ENCODE measurements around the gene GOLPH3L.
"Not testable (repeated sequence)": the region's sequence is repeated elsewhere in the genome, so short reads cannot be mapped to it uniquely, and the experiment has no call there.

The GOLPH3L gene

DNA sequence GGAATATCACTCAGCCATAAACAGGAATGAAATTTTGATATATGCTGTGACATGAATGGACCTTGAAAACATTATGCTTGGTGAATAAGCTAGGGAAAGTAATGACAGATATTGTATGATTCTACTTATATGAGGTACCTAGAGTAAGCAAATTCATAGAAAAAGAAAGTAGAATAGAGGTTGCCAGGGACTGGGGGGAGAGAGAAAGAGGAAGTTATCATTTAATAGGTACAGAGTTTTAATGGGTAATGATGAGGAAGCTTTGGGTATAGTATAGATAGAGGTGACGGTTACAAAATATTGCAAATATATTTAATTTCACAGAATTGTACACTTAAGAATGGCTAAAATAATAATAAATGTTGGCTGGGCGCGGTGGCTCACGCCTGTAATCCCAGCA lies 36.4 kb downstream of the GOLPH3L start:
- in situ Hi-C loops (cut with MboI; ENCODE audit: low sequenced_read_pairs), result no loop called here

DNA sequence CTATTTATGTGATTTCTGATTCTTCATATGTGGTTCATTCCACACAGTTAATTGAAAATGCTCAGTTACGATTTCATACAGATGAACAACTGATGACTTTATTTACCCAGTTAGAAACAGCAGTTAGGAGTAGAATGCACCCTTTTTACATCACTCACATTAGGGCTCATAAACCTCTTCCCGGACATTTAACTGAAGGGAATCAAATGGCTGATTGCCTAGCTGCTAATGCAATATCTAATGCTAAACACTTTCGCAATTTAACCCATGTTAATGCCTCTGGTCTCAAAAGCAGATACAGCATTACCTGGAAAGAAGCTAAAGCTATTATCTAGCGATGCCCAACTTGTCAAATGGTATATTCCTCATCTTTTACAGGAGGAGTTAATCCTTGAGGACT lies 39.9 kb downstream of the GOLPH3L start:
- in situ Hi-C loops (cut with MboI; ENCODE audit: low sequenced_read_pairs), result not testable (repeated sequence)

DNA sequence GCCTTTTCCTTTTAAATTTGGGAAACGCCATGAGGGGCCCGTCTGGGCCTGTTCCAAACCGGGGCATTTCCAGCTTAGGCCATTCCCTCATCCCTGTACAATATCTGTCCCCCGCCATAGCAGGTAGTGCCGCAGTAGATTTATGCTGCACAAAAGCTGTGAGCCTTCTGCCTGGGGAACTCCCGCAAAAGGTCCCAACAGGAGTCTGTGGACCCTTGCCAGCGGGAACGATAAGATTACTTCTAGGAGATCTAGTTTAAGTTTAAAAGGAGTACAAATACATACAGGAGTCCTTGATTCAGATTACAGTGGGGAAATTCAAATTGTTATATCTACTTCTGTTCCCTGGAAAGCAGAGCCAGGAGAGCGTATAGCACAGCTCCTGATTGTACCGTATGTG lies 42.3 kb downstream of the GOLPH3L start:
- in situ Hi-C loops (cut with MboI; ENCODE audit: low sequenced_read_pairs), result not testable (repeated sequence)

DNA sequence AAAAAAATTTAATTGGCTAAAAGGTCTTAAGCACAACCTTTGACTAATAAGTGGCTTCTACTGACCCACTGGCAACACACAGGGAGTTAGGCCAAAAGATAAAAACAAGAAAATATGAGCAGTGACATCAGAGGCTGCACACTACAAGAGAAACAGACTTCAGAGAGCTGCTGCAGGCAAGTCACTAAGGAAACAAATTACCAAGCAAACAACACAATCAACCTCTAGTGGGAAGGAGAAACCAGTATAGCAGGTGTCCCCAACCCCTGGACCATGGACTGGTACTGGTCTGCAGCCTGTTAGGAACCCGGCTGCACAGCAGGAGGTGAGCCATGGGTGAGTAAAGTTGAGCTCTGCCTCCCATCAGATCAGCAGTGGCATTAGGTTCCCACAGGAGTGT lies 46.8 kb downstream of the GOLPH3L start:
- in situ Hi-C loops (cut with MboI; ENCODE audit: low sequenced_read_pairs), result no loop called here

DNA sequence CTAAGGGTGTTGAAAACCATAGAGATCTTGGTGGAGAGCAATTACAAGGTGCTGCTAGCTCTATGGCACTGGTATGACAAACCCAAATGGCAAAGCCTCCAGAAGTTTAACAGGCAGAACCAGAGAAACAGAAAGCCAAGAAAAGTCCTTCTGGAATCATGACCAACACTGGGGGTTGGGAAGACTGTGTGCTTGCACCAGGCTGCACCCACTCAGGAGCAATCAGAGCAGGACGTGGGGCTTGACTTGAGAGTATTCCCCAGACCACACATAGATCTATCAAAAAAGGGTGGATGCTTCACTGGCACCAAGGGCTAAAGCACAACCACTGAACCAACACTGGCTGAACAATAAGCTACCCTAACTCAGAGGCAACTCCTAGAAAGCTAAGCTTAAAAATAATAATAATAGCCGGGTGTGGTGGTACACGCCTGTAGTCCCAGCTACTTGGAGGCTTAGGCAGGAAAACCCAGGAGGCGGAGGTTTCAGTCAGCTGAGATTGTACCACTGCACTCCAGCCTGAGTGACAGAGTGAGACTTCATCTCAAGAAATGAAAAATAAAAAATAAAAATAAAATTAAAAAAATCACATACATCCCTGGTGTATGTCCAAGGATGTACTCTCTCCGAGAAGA lies 47.4 kb downstream of the GOLPH3L start:
- in situ Hi-C loops (cut with MboI; ENCODE audit: low sequenced_read_pairs), result no loop called here

DNA sequence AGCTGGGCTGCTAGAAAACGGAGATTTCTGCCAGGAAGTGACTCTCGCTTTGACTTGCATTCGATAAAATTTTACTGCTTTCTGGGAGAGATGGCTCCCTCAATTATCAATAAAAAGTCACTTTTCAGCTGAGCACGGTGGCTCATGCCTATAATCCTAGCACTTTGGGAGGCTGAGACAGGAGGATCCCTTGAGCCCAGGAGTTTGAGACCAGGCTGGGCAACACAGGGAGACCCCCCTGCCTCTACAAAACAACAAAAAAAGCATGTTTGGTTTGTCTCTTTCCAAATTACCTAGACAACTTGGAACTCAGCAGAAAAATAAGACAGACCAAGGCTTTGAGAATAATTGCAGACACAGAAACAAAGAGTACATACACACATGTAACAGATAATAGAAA lies 54.7 kb downstream of the GOLPH3L start:
- in situ Hi-C loops (cut with MboI; ENCODE audit: low sequenced_read_pairs), result no loop called here

DNA sequence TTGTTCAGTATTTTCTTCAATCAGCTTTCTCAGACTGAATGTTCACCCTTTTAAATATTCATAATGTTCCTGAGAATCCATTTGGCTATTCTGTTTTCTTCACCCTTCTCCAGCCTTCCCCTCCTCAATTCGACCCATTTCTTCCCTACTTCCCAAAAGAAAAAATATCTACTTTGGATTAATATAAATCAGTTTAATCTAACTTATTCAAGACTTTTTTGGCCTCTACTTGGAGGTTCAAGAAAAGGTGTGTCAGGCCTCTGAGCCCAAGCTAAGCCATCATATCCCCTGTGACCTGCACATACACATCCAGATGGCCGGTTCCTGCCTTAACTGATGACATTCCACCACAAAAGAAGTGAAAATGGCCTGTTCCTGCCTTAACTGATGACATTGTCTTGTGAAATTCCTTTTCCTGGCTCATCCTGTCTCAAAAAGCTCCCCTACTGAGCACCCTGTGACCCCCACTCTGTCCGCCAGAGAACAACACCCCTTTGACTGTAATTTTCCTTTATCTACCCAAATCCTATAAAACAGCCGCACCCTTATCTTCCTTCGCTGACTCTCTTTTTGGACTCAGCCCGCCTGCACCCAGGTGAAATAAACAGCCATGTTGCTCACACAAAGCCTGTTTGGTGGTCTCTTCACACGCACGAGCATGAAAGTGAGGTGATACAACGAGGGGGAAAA lies 55.7 kb downstream of the GOLPH3L start:
- in situ Hi-C loops (cut with MboI; ENCODE audit: low sequenced_read_pairs), result not testable (repeated sequence)

DNA sequence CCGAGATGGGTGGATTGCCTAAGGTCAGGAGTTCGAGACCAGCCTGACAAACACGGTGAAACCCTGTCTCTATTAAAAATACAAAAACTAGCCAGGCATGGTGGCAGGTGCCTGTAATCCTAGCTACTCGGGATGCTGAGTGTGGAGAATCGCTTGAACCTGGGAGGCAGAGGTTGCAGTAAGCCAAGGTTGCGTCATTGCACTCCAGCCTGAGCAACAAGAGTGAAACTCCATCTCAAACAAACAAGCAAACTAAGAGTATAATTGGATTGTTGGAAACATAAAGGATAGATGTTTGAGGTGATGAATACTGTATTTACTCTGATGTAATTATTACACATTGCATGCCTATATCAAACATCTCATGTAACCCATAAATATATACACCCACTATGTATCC lies 58.5 kb downstream of the GOLPH3L start:
- in situ Hi-C loops (cut with MboI; ENCODE audit: low sequenced_read_pairs), result not testable (repeated sequence)

DNA sequence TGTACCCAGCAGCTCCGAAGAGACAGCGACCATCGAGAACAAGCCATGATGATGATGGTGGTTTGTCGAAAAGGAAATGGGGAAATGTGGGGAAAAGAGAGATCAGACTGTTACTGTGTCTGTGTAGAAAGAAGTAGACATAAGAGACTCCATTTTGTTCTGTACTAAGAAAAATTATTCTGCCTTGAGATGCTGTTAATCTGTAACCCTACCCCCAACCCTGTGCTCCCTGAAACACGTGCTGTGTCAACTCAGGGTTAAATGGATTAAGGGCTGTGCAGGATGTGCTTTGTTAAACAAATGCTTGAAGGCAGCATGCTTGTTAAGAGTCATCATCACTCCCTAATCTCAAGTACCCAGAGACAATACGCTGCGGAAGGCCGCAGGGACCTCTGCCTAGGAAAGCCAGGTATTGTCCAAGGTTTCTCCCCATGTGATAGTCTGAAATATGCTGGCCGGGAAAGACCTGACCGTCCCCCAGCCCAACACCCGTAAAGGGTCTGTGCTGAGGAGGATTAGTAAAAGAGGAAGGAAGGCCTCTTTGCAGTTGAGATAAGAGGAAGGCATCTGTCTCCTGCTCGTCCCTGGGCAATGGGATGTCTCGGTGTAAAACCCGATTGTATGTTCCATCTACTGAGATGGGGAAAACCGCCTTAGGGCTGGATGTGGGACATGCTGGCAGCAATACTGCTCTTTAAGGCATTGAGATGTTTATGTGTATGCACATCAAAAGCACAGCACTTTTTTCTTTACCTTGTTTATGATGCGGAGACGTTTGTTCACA lies 61.9 kb downstream of the GOLPH3L start:
- in situ Hi-C loops (cut with MboI; ENCODE audit: low sequenced_read_pairs), result not testable (repeated sequence)

DNA sequence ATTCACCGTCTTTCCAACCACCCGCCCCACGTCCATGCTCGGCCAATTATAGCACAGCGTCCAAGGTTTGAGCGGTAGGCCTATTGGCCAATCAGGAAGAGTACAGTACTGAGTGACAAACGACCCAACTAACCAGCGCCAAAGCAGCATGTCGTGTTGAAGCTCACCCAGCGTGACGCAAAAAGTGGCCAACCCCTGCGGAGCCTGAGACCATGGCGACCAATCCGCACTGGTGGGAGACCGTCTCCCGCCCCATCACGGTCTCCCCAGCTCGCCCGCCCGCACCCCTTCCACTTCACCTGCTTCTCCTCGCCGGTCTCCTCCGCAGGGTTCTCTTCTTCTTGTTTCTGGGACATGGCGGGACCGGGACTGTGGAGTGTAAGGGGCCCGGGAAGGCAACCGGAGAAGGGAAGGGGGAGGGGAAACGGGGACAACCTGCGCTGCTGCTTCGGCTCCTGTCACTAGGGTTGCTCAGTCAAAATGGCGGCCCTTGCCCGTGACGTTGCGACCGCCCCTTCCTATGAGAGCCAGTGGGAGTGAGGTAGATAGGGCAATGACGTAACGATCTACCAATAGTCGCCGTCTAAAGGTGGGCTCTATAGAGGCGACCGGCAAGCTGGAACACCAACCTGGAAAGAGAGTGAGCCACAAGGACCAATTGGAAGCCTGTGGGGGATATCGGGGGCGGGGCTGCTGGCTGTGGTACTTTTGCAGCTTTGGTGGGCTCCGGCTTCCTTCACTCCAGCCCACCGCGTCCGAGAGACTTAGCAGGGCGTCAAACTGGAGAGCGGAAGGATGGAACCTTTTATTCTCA lies 67.6 kb downstream of the GOLPH3L start, which contains the start of gene ENSA:
TSS of gene ENSA (minus strand) at position 498 of the 814 bp plus-strand sequence. CDS start at position 356, 142 bp downstream.
- in situ Hi-C loops (cut with MboI; ENCODE audit: low sequenced_read_pairs), result no loop called here

DNA sequence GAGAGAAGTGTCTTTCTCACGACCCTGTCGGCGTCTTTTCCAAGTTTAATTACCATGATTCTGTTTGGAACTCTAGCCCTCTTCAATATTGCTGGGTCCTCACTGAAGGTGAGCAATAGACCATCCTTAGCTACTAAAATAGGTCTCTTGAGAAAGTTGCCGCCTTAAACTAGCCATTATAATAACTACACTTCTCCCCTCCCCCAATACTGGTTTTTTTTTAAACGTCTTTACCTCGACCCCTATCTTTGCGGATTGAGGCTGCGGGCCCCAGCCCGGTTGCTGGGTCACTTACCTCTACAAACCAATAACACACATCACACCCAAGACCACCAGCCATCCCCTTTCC lies 68.2 kb downstream of the GOLPH3L start:
- in situ Hi-C loops (cut with MboI; ENCODE audit: low sequenced_read_pairs), result no loop called here

DNA sequence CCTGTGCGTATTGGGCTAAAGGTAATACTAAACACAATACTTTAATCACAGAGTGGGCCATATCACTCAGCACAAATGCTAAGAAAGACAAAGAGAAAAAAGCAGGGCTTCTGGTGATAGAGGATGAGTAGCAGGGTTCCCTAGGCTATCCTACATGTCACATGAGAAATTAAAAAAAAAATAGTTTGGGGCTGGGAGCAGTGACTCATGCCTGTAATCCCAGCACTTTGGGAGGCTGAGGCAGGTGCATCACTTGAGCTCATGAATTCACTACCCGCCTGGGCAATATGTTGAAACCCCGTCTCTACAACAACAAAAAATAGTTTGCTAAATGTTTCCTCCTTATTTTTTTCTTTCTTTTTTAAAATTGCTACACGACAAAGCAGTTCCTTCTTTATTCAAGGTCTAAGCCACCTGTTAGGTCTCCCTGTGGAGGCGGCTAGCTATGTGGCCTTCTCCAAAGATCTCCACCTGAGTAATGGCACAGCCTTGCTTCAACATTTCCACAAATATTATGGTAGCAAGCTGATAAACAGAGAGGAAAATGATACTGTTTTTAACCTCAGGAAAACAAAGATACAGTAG lies 69.0 kb downstream of the GOLPH3L start:
- in situ Hi-C loops (cut with MboI; ENCODE audit: low sequenced_read_pairs), result no loop called here

DNA sequence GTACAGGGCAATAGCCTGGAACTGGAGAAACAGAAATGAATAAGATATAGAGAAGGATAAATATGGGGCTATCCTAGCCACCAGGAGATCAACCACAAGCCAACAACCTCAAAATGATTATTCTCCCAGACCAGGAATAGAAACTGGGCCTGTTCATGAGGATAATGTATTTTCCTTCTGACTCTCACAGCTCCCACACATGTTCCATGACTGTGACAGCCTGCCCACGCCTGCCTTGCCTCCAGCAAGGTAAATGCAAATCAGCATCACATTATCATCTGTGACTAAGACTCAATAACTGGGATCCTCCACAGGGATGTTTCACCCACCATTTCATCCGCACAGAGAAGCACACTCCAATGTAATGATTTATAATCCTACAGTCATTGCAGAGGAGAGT lies 70.8 kb downstream of the GOLPH3L start:
- in situ Hi-C loops (cut with MboI; ENCODE audit: low sequenced_read_pairs), result no loop called here

DNA sequence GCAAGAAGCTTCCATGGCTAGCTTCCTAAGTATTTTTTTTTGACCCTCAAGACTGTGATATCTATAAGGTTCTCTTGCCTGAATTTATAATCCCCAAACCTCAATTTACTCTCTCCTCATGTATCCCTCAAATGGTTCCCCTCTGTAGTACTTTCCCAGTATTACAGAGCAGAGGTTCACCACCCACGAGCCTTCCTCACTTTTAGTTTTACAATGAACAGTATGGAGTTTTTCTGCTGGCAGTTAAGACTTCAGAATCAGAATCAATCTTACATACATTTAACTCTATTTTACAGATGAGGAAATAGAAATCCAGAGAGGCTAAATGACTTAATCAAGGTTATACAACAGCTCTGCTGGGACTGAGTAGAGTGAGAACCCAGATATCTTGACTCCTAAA lies 72.4 kb downstream of the GOLPH3L start:
- in situ Hi-C loops (cut with MboI; ENCODE audit: low sequenced_read_pairs), result not testable (repeated sequence)

DNA sequence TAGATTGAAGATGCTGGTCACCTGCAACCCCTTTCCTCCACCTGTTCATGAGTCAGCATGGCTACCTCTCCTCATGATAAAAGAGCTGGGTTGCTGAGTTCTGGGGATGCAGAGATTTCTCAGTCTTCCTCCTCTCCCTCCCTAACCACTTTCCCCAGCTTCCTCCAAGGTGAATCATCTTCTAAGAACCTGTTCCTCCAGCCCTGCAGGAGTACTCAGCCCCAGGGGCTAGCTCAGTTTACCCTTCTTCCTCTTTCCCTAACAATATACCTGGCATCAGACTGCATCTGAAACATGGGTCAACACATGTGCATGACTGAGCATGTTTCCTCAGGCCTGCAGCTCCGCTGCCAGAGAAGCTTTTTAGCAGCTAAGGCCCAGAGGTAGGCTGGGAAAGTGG lies 72.8 kb downstream of the GOLPH3L start:
- in situ Hi-C loops (cut with MboI; ENCODE audit: low sequenced_read_pairs), result not testable (repeated sequence)

DNA sequence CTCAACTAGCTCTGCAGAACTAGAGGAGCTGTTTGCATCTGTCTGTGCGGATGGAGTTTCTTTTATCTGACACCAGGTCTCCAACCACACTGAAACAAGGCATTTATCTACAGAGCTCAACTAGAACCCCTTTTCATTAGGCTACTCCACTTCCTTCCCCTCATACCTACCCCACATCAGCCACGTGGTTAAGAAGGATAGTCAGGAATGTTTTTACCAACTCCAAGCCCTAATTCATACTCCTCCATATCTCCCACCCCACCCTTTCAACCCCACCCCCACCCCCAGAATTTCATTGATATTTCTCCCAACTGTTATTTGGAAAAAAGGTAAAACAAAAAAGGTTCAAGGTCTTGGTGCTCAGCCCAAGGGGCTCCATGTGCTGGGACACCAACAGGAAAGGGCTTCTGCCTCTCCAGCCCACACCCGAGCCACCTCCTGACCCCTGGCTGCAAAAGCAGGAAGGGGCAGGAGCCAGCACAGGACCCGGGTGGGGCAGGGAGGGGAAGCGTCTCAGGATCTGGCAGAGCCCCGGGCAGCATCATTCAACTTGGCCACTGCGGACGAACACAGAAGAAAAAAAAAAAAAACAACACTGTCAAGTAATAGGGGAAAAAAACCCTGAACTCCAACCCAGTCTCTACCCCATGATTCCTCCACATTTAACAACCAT lies 74.5 kb downstream of the GOLPH3L start:
- in situ Hi-C loops (cut with MboI; ENCODE audit: low sequenced_read_pairs), result no loop called here

DNA sequence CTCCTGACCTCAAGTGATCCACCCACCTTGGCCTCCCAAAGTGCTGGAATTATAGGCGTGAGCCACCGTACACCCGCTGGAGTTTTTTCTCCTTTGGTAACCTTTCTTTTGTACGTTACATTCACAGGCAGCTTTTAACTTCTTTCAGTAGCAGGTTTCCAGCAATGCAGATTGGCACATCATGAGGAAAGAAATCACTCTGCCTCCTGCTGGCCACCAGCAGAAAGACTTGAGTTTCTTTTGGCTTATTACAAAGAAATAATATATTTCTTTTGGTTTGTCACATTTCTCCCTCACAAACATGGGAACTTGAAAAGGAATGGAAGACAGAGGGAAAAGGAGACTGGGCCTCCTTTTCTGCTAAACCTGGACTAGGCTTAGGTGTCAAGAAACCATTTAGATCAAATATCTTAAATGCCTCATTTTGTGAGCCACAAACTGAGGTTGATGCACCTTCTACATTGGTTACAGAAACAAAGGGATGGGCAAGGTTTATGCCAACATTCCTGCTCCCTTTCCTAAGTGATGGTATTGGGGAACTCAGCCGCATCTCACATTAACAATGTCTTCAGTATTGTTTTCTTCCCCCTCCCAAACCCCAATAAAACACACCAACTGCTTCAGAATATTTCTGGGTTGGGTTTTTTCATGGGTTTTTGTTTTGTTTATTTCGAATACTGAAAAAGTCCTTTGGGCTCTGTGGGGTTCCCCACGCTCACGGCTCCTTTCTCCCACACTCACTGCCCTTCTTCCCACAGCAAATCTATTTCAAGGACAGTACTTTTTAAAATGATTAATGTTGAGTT lies 75.3 kb downstream of the GOLPH3L start:
- in situ Hi-C loops (cut with MboI; ENCODE audit: low sequenced_read_pairs), result no loop called here

DNA sequence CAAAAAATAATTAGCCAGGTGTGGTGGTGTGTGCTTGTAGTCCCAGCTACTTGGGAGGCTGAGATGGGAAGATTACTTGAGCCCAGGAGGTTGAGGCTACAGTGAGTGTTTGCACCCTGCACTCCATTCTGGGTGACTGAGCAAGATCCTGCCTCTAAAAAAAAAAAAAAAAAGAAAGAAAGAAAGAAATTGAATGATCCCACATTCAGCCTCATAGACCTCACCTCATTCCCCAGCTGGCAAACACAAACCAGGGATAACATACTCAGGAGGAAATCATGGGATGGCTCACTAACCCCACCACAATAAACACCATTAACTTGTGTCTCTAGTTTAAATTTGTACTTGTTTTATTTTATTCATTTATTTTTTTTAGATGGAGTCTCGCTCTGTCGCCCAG lies 76.0 kb downstream of the GOLPH3L start:
- in situ Hi-C loops (cut with MboI; ENCODE audit: low sequenced_read_pairs), result no loop called here
